Globus pallidus (tissue), 1 donor: ENCODE results near the gene ENPP6.

ENCODE experiments used
- DNase-seq: peaks from one replicate; pipeline ENCODE4 v3.0.0-alpha.2; 2015; ENCODE audit warnings: low spot score

ENPP6 gene

GRCh38 chr4:184217634-184218033, at the start of gene ENPP6:
Gene ENPP6 (minus strand): TSS chr4:184217873. CDS start chr4:184217819, 54 bp downstream.
- DNase-seq, result no peak

GRCh38 chr4:184267206-184267608, 49.5 kb upstream of the ENPP6 start:
- no peak for DNase-seq

- no peak for DNase-seq
These were observed 48.1 kb upstream of the ENPP6 start for GRCh38 chr4:184265546-184266351.

- DNase-seq, result peak; percentile 94
These were observed 46.4 kb upstream of the ENPP6 start for GRCh38 chr4:184263910-184264732.

GRCh38 chr4:184263461-184263860, 45.8 kb upstream of the ENPP6 start:
- DNase-seq, result no peak

- no peak for DNase-seq
These were observed 45.2 kb upstream of the ENPP6 start for GRCh38 chr4:184262901-184263300.

DNA sequence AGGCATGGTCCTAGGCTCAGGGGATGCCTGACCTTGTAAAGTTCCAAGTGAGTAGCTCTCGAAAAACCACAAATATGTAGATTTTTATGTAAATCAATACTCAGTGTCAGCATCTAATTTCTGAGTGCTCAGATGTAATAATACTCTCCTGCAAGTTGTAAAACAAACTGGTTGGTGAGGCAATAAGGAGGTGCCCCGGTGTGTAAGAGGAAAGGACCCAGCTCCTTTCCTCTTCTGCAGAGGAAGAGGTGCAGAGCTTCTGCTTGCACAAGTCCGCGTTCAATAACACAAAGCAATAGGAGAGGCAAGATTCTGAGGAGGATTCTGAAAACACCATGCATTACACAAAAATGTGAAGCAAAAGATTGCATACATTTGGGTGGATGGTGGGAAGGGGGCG, 43.6 kb upstream of the ENPP6 start:
- DNase-seq, result no peak

DNA sequence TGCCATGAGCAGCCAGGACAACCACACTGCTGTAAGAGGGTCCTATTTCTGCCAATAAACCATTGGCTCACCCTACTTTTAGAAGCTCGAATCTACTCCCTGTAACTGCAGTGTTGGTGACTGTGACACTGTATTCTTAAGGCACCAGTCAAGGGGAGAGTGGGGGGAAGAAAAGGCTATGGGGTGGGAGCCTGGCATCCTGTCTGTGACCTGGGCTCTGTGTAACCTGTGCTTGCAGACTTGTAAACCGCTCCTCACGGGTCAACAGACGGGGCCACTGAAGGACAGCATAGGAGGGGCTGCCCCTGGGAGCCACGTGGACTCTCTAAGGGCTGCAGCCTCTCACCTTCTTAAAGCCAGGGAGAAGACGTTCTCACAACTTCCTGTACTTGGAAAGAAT, 42.2 kb upstream of the ENPP6 start:
- no peak for DNase-seq

DNA sequence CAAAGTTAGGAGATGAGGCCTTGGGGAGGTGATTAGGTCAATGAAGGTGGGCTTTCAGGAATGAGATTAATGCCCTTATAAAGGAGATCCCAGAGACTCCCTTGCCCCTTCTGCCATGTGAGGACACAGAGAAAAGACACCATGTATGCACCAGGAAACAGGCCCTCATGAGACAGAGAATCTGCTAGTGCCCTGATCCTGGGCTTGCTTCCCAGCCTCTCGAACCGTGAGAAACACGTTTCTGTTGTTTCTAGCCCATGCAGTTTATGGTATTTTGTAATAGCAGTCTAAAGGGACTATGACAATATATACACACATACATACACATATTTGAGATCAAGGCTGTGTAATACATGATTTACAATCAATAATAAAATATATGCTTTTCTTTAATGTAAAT, 41.4 kb upstream of the ENPP6 start:
- DNase-seq, result no peak

DNA sequence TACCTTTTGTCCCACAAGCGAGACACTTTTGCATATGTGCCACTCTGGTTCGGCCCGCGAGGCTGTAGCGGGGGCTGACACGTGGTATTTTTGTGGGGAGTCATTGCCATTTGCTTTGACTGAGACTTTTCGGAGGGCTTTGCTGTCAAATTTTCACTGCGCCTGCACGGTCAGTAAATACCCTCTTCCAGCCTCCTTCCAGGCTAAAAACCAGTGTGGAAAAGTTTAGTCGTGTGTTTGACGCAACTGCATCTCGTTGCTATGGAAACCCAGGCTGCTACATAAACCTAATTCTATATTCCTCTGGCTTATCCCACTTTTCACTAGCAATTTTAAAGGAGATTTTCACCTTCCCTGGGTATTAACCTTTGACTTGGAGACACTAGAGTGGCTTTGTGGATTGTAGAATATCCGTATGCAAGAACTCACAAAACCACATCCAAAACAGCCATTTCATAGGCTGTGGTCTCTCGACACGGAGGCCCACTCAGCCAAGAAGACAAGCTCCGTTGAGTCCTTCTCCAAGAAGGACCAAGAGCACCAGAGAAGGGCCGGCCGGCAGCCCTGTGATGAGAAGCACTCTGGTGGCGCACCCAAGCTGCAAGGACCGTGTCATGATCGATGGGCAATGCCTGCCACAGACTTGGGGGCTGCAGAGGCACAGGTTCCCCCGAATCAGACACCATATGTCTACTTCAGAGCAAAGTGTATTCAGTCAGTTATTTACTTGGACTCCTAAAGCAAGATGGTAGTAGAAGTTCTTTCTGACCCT, 38.4 kb upstream of the ENPP6 start:
- no peak for DNase-seq

DNA sequence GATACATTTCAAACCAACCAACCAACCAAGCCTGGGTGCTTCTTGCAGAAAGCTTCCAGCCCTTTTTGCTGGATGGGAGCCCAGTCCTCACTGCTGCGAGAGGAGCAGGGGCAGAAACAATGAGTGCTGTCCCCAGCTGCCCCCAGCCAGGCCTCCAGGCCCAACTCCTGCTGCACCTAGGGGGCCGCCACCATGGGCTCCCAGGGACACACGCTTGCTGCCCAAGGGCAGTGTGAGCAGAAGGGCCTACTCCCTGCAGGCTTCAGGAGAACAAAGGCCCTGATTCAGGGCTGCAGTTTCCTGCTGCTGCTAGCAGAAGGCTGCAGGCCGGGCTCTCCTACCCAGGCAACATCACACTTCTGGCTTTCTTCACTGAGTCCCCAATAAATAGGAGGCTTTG, 37.7 kb upstream of the ENPP6 start:
- DNase-seq, result peak; percentile 81

DNA sequence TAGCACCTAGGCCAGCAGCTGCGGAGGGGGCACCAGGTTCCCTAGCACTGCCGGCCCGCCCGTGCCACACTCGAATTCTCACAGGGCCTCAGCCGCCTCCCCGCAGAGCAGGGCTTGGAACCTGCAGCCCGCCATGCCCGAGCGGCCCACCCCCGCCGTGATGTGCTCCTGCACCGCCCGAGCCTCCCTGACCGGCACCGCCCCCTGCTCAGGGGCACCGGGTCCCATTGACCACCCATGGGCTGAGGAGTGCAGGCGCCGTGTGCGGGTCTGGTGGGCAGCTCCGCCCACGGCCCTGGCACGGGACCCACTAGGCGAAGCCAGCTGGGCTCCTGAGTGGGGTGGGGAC, 35.4 kb upstream of the ENPP6 start:
- DNase-seq, result no peak

- DNase-seq, result no peak
These were observed 34.7 kb upstream of the ENPP6 start for GRCh38 chr4:184252136-184253071.

- no peak for DNase-seq
These were observed 34.0 kb upstream of the ENPP6 start for GRCh38 chr4:184251670-184251980.

DNA sequence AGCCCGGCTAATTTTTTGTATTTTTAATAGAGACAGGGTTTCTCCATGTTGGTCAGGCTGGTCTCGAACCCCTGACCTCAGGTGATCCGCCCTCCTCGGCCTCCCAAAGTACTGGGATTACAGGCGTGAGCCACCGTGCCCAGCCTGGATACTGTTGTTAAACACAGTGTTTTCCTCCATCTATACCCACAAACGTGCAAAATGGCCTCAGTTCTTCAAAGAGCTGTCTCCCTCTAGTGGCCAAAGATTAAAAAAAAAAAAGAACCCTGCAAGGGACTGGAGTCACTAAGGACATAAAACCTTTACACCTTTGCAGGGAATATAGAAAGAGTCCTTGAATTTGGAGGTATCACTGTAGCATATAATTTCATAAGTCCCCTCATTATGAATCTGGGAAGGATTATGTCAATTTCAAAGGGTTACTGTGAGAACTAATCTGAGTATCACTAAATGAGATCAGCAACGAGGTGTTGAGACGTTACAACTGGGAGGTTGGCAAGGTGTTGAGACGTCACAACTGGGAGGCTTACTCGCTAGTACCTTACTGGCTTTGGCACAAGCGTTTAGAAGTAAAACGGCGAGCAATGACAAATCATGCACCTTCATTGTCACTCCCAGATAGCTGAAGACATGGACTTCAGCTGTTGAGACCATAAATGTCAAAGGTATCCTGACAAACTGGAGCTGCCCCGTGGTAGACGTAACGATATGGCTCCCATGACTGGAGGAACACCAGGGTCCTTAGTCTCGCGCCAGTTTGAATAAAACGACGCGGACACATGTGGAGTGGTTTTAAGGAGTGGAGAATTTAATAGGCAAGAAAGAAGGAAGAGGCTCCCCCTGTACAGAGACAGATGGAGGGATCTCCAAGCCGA, 33.4 kb upstream of the ENPP6 start:
- peak; percentile 70 for DNase-seq

DNA sequence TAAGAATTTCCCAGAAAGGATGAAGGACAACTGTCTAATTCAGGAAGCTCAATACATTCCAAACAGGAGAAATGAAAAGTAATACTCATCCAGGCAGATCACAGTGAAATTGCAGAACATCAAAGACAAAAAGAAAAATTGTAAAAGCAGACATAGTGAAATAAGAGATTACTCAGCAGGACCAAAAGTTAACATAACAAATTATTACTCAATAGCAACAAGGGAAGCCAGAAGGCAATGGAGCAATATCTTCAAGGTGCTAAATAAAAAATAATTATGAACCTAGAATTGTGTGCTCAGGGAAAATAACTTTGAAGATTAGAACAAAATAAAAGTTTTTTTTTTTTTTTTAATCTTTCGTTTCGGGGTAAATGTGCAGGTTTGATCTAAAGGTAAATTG, 30.5 kb upstream of the ENPP6 start:
- DNase-seq, result no peak

GRCh38 chr4:184247421-184247820, 29.7 kb upstream of the ENPP6 start:
- DNase-seq, result no peak

GRCh38 chr4:184246426-184246825, 28.8 kb upstream of the ENPP6 start:
- DNase-seq, result no peak

DNA sequence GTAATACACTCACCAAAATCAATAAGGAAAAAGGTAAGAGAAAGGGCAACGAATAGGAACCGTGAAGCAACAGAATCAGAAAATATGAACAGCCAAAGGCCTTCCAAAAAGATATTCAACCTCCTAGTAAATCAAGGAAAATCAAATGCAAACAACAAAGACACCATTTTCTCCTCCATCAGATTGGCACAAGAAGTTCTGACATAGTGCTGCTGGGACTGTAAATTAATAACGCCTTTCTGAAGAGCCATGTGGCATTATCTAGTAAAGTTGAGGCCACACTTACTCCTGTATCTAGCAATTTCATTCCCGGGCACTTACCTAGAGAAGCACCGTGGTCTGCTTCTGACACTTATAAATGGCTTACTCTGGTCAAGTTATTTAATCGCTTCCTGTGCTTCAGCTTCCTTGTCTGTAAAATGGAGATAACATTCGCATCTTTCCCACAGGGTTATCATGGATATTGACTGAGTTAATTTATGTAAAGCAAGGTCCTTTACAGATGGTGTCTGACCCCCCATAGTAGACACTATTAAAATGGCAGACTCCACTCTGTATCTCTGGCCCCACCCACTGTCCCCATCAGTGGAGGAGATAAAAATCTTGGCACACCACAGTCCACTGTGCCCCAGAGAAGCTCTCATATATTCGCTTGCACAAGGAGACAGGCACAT, 20.5 kb upstream of the ENPP6 start:
- DNase-seq, result no peak

DNA sequence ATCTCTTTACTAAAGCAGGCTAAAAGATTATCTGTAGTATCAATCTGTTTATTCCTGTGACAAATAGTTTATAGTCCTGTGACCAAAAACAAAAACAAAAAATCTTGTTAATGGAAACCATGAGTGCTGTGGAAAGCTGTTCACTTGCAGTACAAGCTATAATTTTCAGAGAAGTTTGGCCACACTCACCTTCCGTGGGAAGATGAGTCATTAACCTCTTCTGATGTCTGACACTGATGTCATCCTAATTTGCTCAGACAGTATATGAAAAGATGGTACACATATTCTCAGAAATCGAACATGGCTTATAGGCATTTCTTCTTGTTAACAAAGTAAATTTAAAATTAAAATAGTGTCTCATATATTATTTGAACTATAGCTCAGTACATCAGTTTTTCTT, 19.9 kb upstream of the ENPP6 start:
- no peak for DNase-seq
